GM19193 (cell line): ENCODE measurements around the gene TMEM81.

Source experiments
- POLR2A ChIP-seq: IDR thresholded peaks from 4 replicates; pipeline ENCODE4 v1.6.1; 2011; ENCODE audit not compliant: insufficient read depth, insufficient read length; ENCODE audit errors: extremely low read depth

TMEM81 gene

DNA sequence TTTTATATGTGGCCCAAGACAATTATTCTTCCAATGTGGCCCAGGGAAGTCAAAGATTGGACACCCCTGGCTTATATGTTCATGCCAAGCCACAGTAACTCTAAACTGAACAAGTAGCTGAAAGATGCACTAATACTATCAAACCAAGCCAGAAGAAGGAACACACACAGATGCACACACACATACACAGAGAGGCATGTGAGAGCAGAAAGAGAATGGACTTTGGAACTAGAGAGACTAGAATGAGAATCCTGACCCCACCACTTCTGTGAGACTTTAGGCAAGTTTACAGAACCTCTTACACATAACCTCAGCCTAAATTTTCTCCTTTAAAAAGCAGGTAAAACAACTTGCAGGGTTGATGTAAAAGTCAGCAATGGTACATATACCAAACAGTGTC, 11.2 kb upstream of the TMEM81 start:
- TF ChIP-seq POLR2A, result no peak

GRCh38 chr1:205091043-205091740, 6.9 kb upstream of the TMEM81 start:
- TF ChIP-seq POLR2A, result no peak

DNA sequence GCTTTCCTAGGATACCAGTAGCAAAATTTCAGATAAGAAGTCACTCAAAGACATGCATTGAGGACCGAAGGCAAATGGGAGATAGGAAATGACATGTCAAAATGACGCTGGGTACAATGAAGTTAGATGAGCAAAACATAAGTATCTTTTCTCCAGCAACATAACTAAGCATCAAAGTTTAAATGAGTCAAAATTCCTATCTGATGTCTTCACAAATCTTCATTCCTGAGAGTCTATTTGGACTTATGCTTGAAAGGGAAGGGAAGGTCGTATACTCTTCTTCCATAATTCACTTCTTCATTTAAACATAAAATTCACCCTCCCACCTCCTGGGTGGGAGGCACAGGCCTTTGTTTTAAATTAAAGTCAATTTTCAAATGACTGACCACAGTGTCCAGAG, 4.1 kb upstream of the TMEM81 start:
- no peak for TF ChIP-seq POLR2A

GRCh38 chr1:205082431-205082830, 1.8 kb downstream of the TMEM81 start:
- no peak for TF ChIP-seq POLR2A

- TF ChIP-seq POLR2A, result no peak
Measured at GRCh38 chr1:205077934-205078311, 6.3 kb downstream of the TMEM81 start.

- no peak for TF ChIP-seq POLR2A
Measured at GRCh38 chr1:205077158-205077933, 6.9 kb downstream of the TMEM81 start.

DNA sequence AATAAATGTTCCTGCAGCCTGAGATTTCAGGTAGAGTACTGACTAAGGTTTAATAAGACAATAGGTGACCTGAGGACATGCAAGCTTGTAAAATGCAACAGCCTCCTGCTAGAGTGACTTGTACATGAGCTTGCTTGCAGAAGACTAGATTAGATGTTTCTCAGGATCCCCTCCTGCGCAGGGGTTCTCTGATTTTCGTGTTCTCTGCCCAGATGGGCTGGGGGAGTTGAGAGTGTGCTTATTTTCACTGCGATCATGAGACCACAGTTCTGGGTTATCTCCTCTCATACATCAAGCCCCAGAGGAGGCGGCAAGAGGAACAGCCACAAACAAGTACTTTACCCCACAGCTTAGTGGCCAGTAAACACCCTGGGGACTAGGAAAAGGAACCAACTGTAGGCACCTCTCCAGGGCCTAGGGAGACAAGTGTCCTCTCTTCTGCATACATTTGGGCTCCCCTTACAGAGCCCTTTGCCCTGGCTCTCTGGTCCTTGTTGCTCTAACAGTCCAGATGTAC, 8.0 kb downstream of the TMEM81 start:
- TF ChIP-seq POLR2A, result no peak

DNA sequence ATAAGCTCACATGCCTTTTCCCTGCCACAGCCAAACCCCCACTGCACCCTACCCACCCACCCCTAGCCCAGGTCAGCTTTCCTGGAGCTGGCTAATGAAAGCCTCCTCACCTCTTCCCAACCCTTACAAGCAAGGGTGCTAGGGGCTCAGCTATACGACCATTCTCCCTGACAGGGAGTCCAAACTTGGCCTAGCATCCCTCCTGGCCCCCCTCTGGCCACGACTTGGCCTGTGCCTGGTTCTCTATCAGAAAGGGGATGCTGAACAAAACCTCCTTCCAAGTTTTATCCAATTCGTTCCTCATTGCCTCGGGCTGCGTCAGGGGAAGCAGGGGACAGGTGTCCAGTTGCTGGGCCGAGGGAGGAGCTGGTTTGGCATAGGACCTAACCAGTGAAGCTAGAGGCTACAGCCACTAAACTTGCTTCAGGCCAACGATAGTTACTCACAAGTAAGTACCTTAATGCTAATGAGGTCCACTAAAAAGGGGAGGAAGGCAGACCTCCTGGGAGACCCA, 8.6 kb downstream of the TMEM81 start:
- TF ChIP-seq POLR2A, result no peak

DNA sequence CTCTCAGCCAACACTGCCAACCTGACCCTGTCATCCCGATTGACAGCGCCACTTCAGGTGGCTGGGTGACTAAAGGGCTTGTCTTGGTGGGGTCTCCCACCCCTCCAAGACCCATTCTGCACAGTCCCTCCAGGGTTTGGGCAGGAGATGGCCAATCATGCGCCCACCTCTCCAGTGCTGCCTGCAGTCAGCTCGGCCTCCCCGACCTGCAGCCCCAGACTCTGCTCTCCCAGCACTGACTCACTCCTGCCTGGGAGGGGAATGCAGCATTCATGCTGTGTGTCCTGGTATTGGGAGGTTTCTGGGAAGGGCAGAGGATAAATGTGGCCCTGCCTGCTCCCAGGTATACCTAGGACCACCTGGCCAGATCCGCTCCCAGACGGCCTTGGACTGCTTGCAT, 9.7 kb downstream of the TMEM81 start:
- no peak for TF ChIP-seq POLR2A

DNA sequence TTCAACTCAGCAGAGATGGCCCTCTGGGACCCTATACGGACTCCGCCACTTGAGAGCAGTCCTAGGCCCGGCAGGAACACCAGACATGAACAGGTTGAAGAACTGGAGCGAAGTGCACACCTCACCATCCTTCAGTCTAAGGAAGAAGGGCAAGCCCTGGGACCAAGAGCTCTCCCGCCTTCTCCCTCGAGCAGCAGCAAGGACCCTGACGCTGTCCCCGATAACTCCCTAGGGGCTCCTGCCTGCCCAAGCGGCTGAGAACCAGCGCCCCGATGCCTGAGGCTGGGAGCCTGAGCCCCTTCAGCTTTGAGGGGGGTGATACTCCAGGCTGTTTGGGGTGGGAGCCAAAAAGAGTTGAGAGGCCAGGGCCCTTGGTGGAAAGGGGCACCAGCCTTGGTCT, 10.2 kb downstream of the TMEM81 start:
- no peak for TF ChIP-seq POLR2A

DNA sequence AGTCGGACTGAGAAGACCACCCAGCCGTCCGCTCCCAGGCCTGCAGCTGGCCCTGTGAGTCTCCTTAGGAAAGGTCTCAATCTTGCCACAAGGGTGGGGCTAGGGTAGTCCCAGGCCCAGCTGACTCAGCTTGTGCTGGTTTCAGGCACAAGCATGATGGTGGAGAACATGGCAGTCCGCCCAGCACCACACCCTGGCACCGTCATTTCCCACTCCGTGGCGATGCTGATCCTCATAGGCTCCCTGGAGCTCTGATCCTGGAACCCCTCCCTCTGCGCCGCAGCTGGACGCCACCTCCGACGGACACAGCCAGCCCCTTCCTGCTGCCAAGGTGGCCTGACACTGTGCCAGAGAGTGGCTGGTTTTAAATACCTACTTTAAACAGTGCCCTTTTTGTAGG, 10.7 kb downstream of the TMEM81 start:
- no peak for TF ChIP-seq POLR2A

DNA sequence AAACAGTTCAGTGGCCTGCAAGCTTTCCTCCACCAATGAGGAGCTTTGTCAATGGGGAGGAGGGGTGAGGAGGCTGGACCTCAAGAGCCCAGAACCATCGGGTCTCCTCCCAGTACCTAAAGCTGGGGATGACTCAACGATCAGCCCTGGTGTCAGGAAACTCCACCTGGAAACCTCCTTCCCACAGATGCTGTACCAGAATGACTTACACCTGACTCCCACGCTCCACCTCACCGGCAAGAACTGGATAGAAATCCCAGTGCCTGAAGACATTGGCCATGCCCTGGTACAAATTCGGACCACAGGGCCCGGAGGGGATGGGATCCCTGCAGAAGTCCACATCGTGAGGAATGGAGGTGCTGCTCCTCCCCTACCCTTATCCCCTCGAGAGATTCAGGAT, 11.4 kb downstream of the TMEM81 start:
- no peak for TF ChIP-seq POLR2A

GRCh38 chr1:205072286-205072685, 12.0 kb downstream of the TMEM81 start:
- TF ChIP-seq POLR2A, result no peak

DNA sequence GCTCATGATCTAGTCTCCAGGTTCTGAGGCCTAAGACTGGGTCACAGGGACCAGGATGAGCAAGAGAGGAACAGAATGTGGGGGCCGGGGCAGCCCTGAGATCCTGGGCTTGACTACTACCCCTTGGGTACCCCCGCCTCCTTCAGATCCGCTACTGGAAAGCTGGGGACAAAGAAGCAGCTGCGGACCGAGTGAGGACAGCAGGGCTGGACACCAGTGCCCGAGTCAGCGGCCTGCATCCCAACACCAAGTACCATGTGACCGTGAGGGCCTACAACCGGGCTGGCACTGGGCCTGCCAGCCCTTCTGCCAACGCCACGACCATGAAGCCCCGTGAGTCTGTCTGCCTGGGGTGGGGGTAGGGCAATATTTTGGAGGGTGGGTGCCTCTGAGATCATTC, 12.5 kb downstream of the TMEM81 start:
- no peak for TF ChIP-seq POLR2A

- no peak for TF ChIP-seq POLR2A
Measured at GRCh38 chr1:205071028-205071409, 13.2 kb downstream of the TMEM81 start.
